ENCODE results near the gene RFWD3. TPM values are rescaled to one million over a fixed set of nuclear protein-coding genes. Genes with fewer than 3 reads are reported as not detected.

RFWD3 gene
- total and polyA plus RNA-seq, 2 of the 13 experiments (the other 11 are each of a cell fraction or from before 2014, with no cell fraction given), result 23.4 to 62.6 TPM

DNA sequence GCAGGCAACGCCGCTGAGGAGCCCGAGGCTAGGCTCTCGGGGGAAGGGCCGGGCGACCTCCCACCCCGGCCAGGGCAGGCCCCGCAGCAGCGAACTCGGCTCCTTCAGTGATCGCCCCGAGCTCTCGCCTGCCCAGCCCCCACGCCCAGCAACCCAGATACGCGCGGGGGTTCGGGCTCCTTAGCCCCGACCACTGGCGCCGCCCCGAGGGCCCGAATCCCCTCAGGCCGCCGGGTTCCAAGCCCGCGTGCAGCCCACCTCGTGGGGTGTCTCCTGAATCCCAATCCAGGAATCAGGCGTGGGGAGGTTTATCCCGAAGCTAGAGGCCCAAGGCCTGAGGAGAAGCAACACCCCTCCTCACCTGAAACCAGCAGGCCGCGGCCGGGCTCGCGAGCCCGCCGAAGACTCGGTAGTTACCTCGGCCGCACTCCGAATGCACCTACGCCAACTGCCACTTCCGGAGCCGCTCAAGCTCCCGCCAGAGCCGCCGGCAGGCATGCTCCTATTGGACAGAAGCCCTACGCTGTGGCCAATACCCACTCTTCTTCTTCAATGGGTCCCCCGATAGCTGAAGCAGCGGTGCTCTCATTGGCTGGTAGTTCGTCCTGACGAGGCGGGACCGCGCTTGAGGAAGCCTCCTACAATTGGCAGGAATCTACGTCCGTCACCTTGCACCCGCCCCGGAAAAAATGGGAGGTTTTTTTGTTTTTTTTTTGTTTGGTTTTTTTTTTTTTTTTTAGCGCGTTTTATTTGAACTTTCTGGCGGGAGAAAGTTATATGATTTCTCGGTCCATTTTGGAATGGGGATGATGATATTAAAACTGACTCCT, at the start of gene RFWD3 (continued):
- TF ChIP-seq, protein P1, sequence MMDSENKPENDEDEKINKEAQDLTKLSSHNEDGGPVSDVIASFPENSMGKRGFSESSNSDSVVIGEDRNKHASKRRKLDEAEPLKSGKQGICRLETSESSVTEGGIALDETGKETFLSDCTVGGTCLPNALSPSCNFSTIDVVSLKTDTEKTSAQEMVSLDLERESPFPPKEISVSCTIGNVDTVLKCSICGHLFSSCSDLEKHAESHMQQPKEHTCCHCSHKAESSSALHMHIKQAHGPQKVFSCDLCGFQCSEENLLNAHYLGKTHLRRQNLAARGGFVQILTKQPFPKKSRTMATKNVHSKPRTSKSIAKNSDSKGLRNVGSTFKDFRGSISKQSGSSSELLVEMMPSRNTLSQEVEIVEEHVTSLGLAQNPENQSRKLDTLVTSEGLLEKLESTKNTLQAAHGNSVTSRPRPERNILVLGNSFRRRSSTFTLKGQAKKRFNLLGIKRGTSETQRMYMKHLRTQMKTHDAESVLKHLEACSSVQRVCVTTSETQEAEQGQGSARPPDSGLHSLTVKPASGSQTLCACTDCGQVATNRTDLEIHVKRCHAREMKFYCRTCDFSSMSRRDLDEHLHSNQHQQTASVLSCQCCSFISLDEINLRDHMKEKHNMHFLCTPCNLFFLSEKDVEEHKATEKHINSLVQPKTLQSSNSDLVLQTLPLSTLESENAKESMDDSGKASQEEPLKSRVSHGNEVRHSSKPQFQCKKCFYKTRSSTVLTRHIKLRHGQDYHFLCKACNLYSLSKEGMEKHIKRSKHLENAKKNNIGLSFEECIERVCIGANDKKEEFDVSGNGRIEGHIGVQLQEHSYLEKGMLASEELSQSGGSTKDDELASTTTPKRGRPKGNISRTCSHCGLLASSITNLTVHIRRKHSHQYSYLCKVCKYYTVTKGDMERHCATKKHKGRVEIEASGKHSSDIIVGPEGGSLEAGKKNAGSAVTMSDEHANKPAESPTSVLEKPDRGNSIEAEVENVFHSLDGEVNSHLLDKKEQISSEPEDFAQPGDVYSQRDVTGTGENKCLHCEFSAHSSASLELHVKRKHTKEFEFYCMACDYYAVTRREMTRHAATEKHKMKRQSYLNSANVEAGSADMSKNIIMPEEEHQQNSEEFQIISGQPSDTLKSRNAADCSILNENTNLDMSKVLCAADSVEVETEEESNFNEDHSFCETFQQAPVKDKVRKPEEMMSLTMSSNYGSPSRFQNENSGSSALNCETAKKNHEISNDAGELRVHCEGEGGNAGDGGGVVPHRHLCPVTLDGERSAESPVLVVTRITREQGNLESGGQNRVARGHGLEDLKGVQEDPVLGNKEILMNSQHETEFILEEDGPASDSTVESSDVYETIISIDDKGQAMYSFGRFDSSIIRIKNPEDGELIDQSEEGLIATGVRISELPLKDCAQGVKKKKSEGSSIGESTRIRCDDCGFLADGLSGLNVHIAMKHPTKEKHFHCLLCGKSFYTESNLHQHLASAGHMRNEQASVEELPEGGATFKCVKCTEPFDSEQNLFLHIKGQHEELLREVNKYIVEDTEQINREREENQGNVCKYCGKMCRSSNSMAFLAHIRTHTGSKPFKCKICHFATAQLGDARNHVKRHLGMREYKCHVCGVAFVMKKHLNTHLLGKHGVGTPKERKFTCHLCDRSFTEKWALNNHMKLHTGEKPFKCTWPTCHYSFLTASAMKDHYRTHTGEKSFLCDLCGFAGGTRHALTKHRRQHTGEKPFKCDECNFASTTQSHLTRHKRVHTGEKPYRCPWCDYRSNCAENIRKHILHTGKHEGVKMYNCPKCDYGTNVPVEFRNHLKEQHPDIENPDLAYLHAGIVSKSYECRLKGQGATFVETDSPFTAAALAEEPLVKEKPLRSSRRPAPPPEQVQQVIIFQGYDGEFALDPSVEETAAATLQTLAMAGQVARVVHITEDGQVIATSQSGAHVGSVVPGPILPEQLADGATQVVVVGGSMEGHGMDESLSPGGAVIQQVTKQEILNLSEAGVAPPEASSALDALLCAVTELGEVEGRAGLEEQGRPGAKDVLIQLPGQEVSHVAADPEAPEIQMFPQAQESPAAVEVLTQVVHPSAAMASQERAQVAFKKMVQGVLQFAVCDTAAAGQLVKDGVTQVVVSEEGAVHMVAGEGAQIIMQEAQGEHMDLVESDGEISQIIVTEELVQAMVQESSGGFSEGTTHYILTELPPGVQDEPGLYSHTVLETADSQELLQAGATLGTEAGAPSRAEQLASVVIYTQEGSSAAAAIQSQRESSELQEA (CRISPR knock-in tag; IDR thresholded peaks at IDR 0.05; ENCODE audit: not compliant biosample characterization), result peak; percentile 75
- TF ChIP-seq ZNF570 (CRISPR knock-in tag; IDR thresholded peaks at IDR 0.05; ENCODE audit: borderline replicate concordance) (0 out of 2 replicates have a peak, but pooled peaks have one; percentile 56), ZSCAN31 (CRISPR knock-in tag; IDR thresholded peaks at IDR 0.05; ENCODE audit: low read depth) (peak; percentile 37; the same call in 1 of the 2 replicates), ZNF317 (CRISPR knock-in tag; IDR thresholded peaks at IDR 0.05) (peak; percentile 89), PHF5A (CRISPR knock-in tag; IDR thresholded peaks at IDR 0.05; ENCODE audit: low read depth, unreplicated experiment) (no peak), ZBTB1 (CRISPR knock-in tag; IDR thresholded peaks at IDR 0.05; ENCODE audit: borderline replicate concordance) (no peak), ZNF343 (CRISPR knock-in tag; IDR thresholded peaks at IDR 0.05) (0 out of 2 replicates have a peak, but pooled peaks have one; percentile 64)
- TF ChIP-seq, protein P2, sequence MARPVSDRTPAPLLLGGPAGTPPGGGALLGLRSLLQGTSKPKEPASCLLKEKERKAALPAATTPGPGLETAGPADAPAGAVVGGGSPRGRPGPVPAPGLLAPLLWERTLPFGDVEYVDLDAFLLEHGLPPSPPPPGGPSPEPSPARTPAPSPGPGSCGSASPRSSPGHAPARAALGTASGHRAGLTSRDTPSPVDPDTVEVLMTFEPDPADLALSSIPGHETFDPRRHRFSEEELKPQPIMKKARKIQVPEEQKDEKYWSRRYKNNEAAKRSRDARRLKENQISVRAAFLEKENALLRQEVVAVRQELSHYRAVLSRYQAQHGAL (CRISPR knock-in tag; IDR thresholded peaks at IDR 0.05; ENCODE audit: not compliant biosample characterization), result peak; percentile 57
- TF ChIP-seq, protein P3, sequence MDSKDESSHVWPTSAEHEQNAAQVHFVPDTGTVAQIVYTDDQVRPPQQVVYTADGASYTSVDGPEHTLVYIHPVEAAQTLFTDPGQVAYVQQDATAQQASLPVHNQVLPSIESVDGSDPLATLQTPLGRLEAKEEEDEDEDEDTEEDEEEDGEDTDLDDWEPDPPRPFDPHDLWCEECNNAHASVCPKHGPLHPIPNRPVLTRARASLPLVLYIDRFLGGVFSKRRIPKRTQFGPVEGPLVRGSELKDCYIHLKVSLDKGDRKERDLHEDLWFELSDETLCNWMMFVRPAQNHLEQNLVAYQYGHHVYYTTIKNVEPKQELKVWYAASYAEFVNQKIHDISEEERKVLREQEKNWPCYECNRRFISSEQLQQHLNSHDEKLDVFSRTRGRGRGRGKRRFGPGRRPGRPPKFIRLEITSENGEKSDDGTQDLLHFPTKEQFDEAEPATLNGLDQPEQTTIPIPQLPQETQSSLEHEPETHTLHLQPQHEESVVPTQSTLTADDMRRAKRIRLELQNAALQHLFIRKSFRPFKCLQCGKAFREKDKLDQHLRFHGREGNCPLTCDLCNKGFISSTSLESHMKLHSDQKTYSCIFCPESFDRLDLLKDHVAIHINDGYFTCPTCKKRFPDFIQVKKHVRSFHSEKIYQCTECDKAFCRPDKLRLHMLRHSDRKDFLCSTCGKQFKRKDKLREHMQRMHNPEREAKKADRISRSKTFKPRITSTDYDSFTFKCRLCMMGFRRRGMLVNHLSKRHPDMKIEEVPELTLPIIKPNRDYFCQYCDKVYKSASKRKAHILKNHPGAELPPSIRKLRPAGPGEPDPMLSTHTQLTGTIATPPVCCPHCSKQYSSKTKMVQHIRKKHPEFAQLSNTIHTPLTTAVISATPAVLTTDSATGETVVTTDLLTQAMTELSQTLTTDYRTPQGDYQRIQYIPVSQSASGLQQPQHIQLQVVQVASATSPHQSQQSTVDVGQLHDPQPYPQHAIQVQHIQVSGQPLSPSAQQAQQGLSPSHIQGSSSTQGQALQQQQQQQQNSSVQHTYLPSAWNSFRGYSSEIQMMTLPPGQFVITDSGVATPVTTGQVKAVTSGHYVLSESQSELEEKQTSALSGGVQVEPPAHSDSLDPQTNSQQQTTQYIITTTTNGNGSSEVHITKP (CRISPR knock-in tag; IDR thresholded peaks at IDR 0.05; ENCODE audit: low read depth), result no peak
- TF ChIP-seq, protein P4, sequence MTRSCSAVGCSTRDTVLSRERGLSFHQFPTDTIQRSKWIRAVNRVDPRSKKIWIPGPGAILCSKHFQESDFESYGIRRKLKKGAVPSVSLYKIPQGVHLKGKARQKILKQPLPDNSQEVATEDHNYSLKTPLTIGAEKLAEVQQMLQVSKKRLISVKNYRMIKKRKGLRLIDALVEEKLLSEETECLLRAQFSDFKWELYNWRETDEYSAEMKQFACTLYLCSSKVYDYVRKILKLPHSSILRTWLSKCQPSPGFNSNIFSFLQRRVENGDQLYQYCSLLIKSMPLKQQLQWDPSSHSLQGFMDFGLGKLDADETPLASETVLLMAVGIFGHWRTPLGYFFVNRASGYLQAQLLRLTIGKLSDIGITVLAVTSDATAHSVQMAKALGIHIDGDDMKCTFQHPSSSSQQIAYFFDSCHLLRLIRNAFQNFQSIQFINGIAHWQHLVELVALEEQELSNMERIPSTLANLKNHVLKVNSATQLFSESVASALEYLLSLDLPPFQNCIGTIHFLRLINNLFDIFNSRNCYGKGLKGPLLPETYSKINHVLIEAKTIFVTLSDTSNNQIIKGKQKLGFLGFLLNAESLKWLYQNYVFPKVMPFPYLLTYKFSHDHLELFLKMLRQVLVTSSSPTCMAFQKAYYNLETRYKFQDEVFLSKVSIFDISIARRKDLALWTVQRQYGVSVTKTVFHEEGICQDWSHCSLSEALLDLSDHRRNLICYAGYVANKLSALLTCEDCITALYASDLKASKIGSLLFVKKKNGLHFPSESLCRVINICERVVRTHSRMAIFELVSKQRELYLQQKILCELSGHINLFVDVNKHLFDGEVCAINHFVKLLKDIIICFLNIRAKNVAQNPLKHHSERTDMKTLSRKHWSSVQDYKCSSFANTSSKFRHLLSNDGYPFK (CRISPR knock-in tag; IDR thresholded peaks at IDR 0.05; ENCODE audit: borderline replicate concordance), result peak; percentile 47; the same call in 1 of the 2 replicates

All from HepG2 (cell line).